ENCODE results near the gene KDM5A.

GRCh38 chr12:308511-308910 is 80.6 kb downstream of the KDM5A start:
- TF ChIP-seq CTCF (IDR thresholded peaks at IDR 0.05) (no peak), POLR2A (IDR thresholded peaks at IDR 0.05) (no peak)

Measured in heart left ventricle (tissue), 13 donors.